ENCODE measurements around the gene OTOR. TPM values are rescaled to one million over a fixed set of nuclear protein-coding genes. Genes with fewer than 3 reads are reported as not detected.

OTOR gene
- total RNA-seq, 1 donor from 2014 or later, result not detected

- Mint-ChIP-seq H3K9me3 (no peaks in the 10 kb centered on the region), H3K27me3 (ENCODE audit: insufficient read depth) (peaks cover 29% of the 10 kb centered on the region), H3K36me3 (ENCODE audit: low read depth) (no peaks in the 10 kb centered on the region), H3K27ac (no peak overlapping the region), H3K4me1 (ENCODE audit: low read depth) (no peaks in the 10 kb centered on the region), H3K4me3 (no peak overlapping the region)
- intact Hi-C loops (cut with micrococcal nuclease), result no loop called here
- no peak for DNase-seq (ENCODE audit: low spot score)
These were observed 28.7 kb upstream of the OTOR start for GRCh38 chr20:16719421-16719820.

- H3K27ac Mint-ChIP-seq, result peak overlapping the region; percentile 98
- H3K9me3 Mint-ChIP-seq, result peaks cover 13% of the 10 kb centered on the region
- no peak for DNase-seq (ENCODE audit: low spot score)
- H3K27me3 Mint-ChIP-seq (ENCODE audit: insufficient read depth), result peaks cover 14% of the 10 kb centered on the region
- intact Hi-C loops (cut with micrococcal nuclease), result loop anchor here (5.0 kb wide), 1 partner anchor 1838 kb away; the partner anchor contains the start of gene SMIM26
- peak overlapping the region; percentile 98 for H3K4me3 Mint-ChIP-seq
- H3K4me1 Mint-ChIP-seq (ENCODE audit: low read depth), result peaks cover 42% of the 10 kb centered on the region
- H3K36me3 Mint-ChIP-seq (ENCODE audit: low read depth), result peaks cover 25% of the 10 kb centered on the region
These were observed 19.1 kb upstream of the OTOR start for GRCh38 chr20:16729080-16729479.

- peak; percentile 88 for DNase-seq (ENCODE audit: low spot score)
- Mint-ChIP-seq H3K27me3 (ENCODE audit: insufficient read depth) (peaks cover 8% of the 10 kb centered on the region), H3K4me3 (peak within 1 kb of the TSS; percentile 98), H3K9me3 (peaks cover 13% of the 10 kb centered on the region), H3K36me3 (ENCODE audit: low read depth) (peaks cover 31% of the 10 kb centered on the region), H3K4me1 (ENCODE audit: low read depth) (peaks cover 50% of the 10 kb centered on the region), H3K27ac (peak within 1 kb of the TSS; percentile 98)
- intact Hi-C loops (cut with micrococcal nuclease), result loop anchor here (1.0 to 5.0 kb wide), 7 partner anchors 21 to 1837 kb away; partner anchors contain the start of genes MGME1, SEC23B, SMIM26 and SNX5
These were observed 18.3 kb upstream of the OTOR start, which contains the start of gene SNRPB2 for GRCh38 chr20:16729565-16730460. TSS of gene SNRPB2 (plus strand) at chr20:16730026. CDS start at chr20:16731703, 1,677 bp downstream.

GRCh38 chr20:16732506-16733152, 15.5 kb upstream of the OTOR start:
- Mint-ChIP-seq H3K4me1 (ENCODE audit: low read depth) (peaks cover 63% of the 10 kb centered on the region), H3K9me3 (peaks cover 13% of the 10 kb centered on the region), H3K4me3 (peak overlapping the region; percentile 15), H3K27ac (peak overlapping the region; percentile 42), H3K36me3 (ENCODE audit: low read depth) (peaks cover 45% of the 10 kb centered on the region), H3K27me3 (ENCODE audit: insufficient read depth) (peaks cover 1% of the 10 kb centered on the region)
- intact Hi-C loops (cut with micrococcal nuclease), result loop anchor here (5.0 kb wide), 2 partner anchors 1235 to 1555 kb away; partner anchors contain the start of genes MGME1, SNX5 and ZNF133
- no peak for DNase-seq (ENCODE audit: low spot score)

- Mint-ChIP-seq H3K27ac (no peak overlapping the region), H3K36me3 (ENCODE audit: low read depth) (peaks cover 39% of the 10 kb centered on the region), H3K9me3 (no peaks in the 10 kb centered on the region)
These were observed 7.6 kb upstream of the OTOR start for GRCh38 chr20:16740365-16741072.

GRCh38 chr20:16744178-16744807, 3.9 kb upstream of the OTOR start:
- Mint-ChIP-seq H3K4me3 (no peak overlapping the region), H3K36me3 (ENCODE audit: low read depth) (peaks cover 25% of the 10 kb centered on the region), H3K27ac (no peak overlapping the region), H3K9me3 (no peaks in the 10 kb centered on the region), H3K4me1 (ENCODE audit: low read depth) (no peaks in the 10 kb centered on the region), H3K27me3 (ENCODE audit: insufficient read depth) (peaks cover 9% of the 10 kb centered on the region)
- no peak for DNase-seq (ENCODE audit: low spot score)
- intact Hi-C loops (cut with micrococcal nuclease), result no loop called here

More at GRCh38 chr20:16740365-16741072, 7.6 kb upstream of the OTOR start:
- intact Hi-C loops (cut with micrococcal nuclease), result no loop called here
- no peaks in the 10 kb centered on the region for H3K27me3 Mint-ChIP-seq (ENCODE audit: insufficient read depth)
- H3K4me3 Mint-ChIP-seq, result no peak overlapping the region
- no peak for DNase-seq (ENCODE audit: low spot score)
- H3K4me1 Mint-ChIP-seq (ENCODE audit: low read depth), result peaks cover 8% of the 10 kb centered on the region

- Mint-ChIP-seq H3K36me3 (ENCODE audit: low read depth) (peaks cover 16% of the 10 kb centered on the region), H3K4me3 (no peak overlapping the region), H3K9me3 (no peaks in the 10 kb centered on the region), H3K4me1 (ENCODE audit: low read depth) (no peaks in the 10 kb centered on the region), H3K27me3 (ENCODE audit: insufficient read depth) (peaks cover 9% of the 10 kb centered on the region), H3K27ac (no peak overlapping the region)
- intact Hi-C loops (cut with micrococcal nuclease), result no loop called here
- DNase-seq (ENCODE audit: low spot score), result no peak
These were observed 3.0 kb upstream of the OTOR start for GRCh38 chr20:16745204-16745603.

GRCh38 chr20:16747291-16747811, 807 bp upstream of the OTOR start:
- Mint-ChIP-seq H3K27ac (no peak overlapping the region), H3K4me3 (no peak overlapping the region)
- no peak for DNase-seq (ENCODE audit: low spot score)

GRCh38 chr20:16749573-16749972, 1.4 kb downstream of the OTOR start:
- peaks cover 16% of the 10 kb centered on the region for H3K27me3 Mint-ChIP-seq (ENCODE audit: insufficient read depth)
- no peak overlapping the region for H3K27ac Mint-ChIP-seq
- no peaks in the 10 kb centered on the region for H3K36me3 Mint-ChIP-seq (ENCODE audit: low read depth)
- no peaks in the 10 kb centered on the region for H3K9me3 Mint-ChIP-seq
- no peaks in the 10 kb centered on the region for H3K4me1 Mint-ChIP-seq (ENCODE audit: low read depth)
- intact Hi-C loops (cut with micrococcal nuclease), result no loop called here
- no peak overlapping the region for H3K4me3 Mint-ChIP-seq
- no peak for DNase-seq (ENCODE audit: low spot score)

More at GRCh38 chr20:16747291-16747811, 807 bp upstream of the OTOR start:
- Mint-ChIP-seq H3K36me3 (ENCODE audit: low read depth) (peaks cover 3% of the 10 kb centered on the region), H3K9me3 (no peaks in the 10 kb centered on the region), H3K4me1 (ENCODE audit: low read depth) (no peaks in the 10 kb centered on the region), H3K27me3 (ENCODE audit: insufficient read depth) (peaks cover 16% of the 10 kb centered on the region)
- intact Hi-C loops (cut with micrococcal nuclease), result no loop called here

- Mint-ChIP-seq H3K4me1 (ENCODE audit: low read depth) (no peaks in the 10 kb centered on the region), H3K9me3 (no peaks in the 10 kb centered on the region), H3K4me3 (no peak overlapping the region), H3K27me3 (ENCODE audit: insufficient read depth) (peaks cover 12% of the 10 kb centered on the region), H3K27ac (no peak overlapping the region), H3K36me3 (ENCODE audit: low read depth) (no peaks in the 10 kb centered on the region)
- intact Hi-C loops (cut with micrococcal nuclease), result no loop called here
- no peak for DNase-seq (ENCODE audit: low spot score)
These were observed 3.9 kb downstream of the OTOR start for GRCh38 chr20:16752082-16752481.

- Mint-ChIP-seq H3K36me3 (ENCODE audit: low read depth) (no peaks in the 10 kb centered on the region), H3K4me3 (no peak overlapping the region), H3K4me1 (ENCODE audit: low read depth) (no peaks in the 10 kb centered on the region), H3K27ac (no peak overlapping the region), H3K27me3 (ENCODE audit: insufficient read depth) (peaks cover 7% of the 10 kb centered on the region), H3K9me3 (no peaks in the 10 kb centered on the region)
- no peak for DNase-seq (ENCODE audit: low spot score)
- intact Hi-C loops (cut with micrococcal nuclease), result no loop called here
These were observed 4.7 kb downstream of the OTOR start for GRCh38 chr20:16752901-16753300.
